GM12801 (cell line): ENCODE data around the gene HEATR1.

Experiments
- TF ChIP-seq, protein P1 (sequence below): IDR thresholded peaks from one replicate; pipeline ENCODE4 v1.5.1; 2011; ENCODE audit warnings: control low read depth; ENCODE audit not compliant: insufficient read length; ENCODE audit errors: extremely low read depth

HEATR1 gene

GRCh38 chr1:236502972-236503639, 101.2 kb downstream of the HEATR1 start:
- TF ChIP-seq, protein P1, sequence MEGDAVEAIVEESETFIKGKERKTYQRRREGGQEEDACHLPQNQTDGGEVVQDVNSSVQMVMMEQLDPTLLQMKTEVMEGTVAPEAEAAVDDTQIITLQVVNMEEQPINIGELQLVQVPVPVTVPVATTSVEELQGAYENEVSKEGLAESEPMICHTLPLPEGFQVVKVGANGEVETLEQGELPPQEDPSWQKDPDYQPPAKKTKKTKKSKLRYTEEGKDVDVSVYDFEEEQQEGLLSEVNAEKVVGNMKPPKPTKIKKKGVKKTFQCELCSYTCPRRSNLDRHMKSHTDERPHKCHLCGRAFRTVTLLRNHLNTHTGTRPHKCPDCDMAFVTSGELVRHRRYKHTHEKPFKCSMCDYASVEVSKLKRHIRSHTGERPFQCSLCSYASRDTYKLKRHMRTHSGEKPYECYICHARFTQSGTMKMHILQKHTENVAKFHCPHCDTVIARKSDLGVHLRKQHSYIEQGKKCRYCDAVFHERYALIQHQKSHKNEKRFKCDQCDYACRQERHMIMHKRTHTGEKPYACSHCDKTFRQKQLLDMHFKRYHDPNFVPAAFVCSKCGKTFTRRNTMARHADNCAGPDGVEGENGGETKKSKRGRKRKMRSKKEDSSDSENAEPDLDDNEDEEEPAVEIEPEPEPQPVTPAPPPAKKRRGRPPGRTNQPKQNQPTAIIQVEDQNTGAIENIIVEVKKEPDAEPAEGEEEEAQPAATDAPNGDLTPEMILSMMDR: no peak

GRCh38 chr1:236502579-236502971, 101.7 kb downstream of the HEATR1 start:
- TF ChIP-seq, protein P1: no peak

DNA sequence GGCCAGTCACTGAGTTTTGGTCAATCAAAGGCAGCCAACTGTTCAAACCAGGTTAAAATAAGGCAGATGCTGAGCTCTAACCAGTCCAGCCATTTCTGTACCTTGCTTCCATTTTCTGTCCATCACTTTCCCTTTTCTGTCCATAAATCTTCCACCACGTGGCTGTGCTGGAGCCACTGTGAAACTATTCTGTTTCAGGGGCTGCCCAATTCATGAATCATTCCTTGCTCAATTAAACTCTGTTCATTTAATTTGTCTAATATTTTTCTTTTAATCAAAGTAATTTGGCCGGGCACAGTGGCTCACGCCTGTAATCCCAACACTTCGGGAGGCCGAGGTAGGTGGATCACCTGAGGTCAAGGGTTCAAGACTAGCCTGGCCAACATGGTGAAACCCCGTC, 103.2 kb downstream of the HEATR1 start:
- TF ChIP-seq, protein P1: no peak
